ENCODE measurements around the gene AP2A2. TPM values are rescaled to one million over a fixed set of nuclear protein-coding genes. Genes with fewer than 3 reads are reported as not detected.

The AP2A2 gene
- polyA plus RNA-seq, 4 donors = 30.5 to 67.3 (median 45.0) TPM

- 62 to 65% (median 62%) methylated on average over 20 of the region's 20 CpGs for WGBS, 3 donors
- FAIRE-seq (no peak), DNase-seq (no peak)
- no peaks in the 10 kb centered on the region for H3K36me3 ChIP-seq (ENCODE audit: control insufficient read depth in 3 of 3, insufficient read depth in 2 of 3, low read depth in 1 of 3, low read length in 3 of 3)
- no peak overlapping the region for H3K27ac ChIP-seq (ENCODE audit: low read depth in 1 of 3, low read length in 2 of 3)
- no peaks in the 10 kb centered on the region for H3K9me3 ChIP-seq (ENCODE audit: control insufficient read depth in 2 of 2, insufficient read depth in 1 of 2, low read depth in 1 of 2, low read length in 1 of 2)
- H3K27me3 ChIP-seq (ENCODE audit: control insufficient read depth in 3 of 3, insufficient read depth in 3 of 3, low read length in 3 of 3) = no peaks in the 10 kb centered on the region
- H3K4me3 ChIP-seq (ENCODE audit: low read depth in 1 of 3, low read length in 3 of 3) = no peak overlapping the region
- no peaks in the 10 kb centered on the region for H3K4me1 ChIP-seq (ENCODE audit: control insufficient read depth in 3 of 3, insufficient read depth in 2 of 3, low read depth in 1 of 3, low read length in 2 of 3)
Measured at GRCh38 chr11:1030556-1030955, 104.9 kb downstream of the AP2A2 start.

- Histone ChIP-seq H3K36me3 (ENCODE audit: control insufficient read depth in 3 of 3, insufficient read depth in 2 of 3, low read depth in 1 of 3, low read length in 3 of 3) (no peaks in the 10 kb centered on the region), H3K27me3 (ENCODE audit: control insufficient read depth in 3 of 3, insufficient read depth in 3 of 3, low read length in 3 of 3) (no peaks in the 10 kb centered on the region), H3K9me3 (ENCODE audit: control insufficient read depth in 2 of 2, insufficient read depth in 1 of 2, low read depth in 1 of 2, low read length in 1 of 2) (no peaks in the 10 kb centered on the region), H3K4me3 (ENCODE audit: low read depth in 1 of 3, low read length in 3 of 3) (no peak overlapping the region), H3K4me1 (ENCODE audit: control insufficient read depth in 3 of 3, insufficient read depth in 2 of 3, low read depth in 1 of 3, low read length in 2 of 3) (no peaks in the 10 kb centered on the region), H3K27ac (ENCODE audit: low read depth in 1 of 3, low read length in 2 of 3) (no peak overlapping the region)
- FAIRE-seq (no peak), DNase-seq (no peak)
- WGBS, 3 donors = 72 to 80% (median 78%) methylated on average over 26 to 30 of the region's 30 CpGs
Measured at GRCh38 chr11:1031121-1031899, 105.6 kb downstream of the AP2A2 start.

GRCh38 chr11:1032310-1032891 lies 106.7 kb downstream of the AP2A2 start:
- no peak for FAIRE-seq
- DNase-seq = no peak
- H3K4me3 ChIP-seq (ENCODE audit: low read depth in 1 of 3, low read length in 3 of 3) = no peak overlapping the region
- no peak overlapping the region for H3K27ac ChIP-seq (ENCODE audit: low read depth in 1 of 3, low read length in 2 of 3)
- WGBS, 3 donors = 89 to 94% (median 92%) methylated on average over 12 of the region's 12 CpGs
- H3K27me3 ChIP-seq (ENCODE audit: control insufficient read depth in 3 of 3, insufficient read depth in 3 of 3, low read length in 3 of 3) = peaks cover 0 to 5% (median 3%) of the 10 kb centered on the region in 3 donors
- H3K9me3 ChIP-seq (ENCODE audit: control insufficient read depth in 2 of 2, insufficient read depth in 1 of 2, low read depth in 1 of 2, low read length in 1 of 2) = no peaks in the 10 kb centered on the region
- H3K36me3 ChIP-seq (ENCODE audit: control insufficient read depth in 3 of 3, insufficient read depth in 2 of 3, low read depth in 1 of 3, low read length in 3 of 3) = no peaks in the 10 kb centered on the region
- H3K4me1 ChIP-seq (ENCODE audit: control insufficient read depth in 3 of 3, insufficient read depth in 2 of 3, low read depth in 1 of 3, low read length in 2 of 3) = no peaks in the 10 kb centered on the region

GRCh38 chr11:1033016-1033798 lies 107.5 kb downstream of the AP2A2 start:
- no peaks in the 10 kb centered on the region for H3K4me1 ChIP-seq (ENCODE audit: control insufficient read depth in 3 of 3, insufficient read depth in 2 of 3, low read depth in 1 of 3, low read length in 2 of 3)
- H3K27ac ChIP-seq (ENCODE audit: low read depth in 1 of 3, low read length in 2 of 3) = no peak overlapping the region
- 72 to 80% (median 77%) methylated on average over 36 to 38 of the region's 38 CpGs for WGBS, 3 donors
- no peaks in the 10 kb centered on the region for H3K9me3 ChIP-seq (ENCODE audit: control insufficient read depth in 2 of 2, insufficient read depth in 1 of 2, low read depth in 1 of 2, low read length in 1 of 2)
- peaks cover 0 to 5% (median 4%) of the 10 kb centered on the region in 3 donors for H3K27me3 ChIP-seq (ENCODE audit: control insufficient read depth in 3 of 3, insufficient read depth in 3 of 3, low read length in 3 of 3)
- H3K36me3 ChIP-seq (ENCODE audit: control insufficient read depth in 3 of 3, insufficient read depth in 2 of 3, low read depth in 1 of 3, low read length in 3 of 3) = no peaks in the 10 kb centered on the region
- DNase-seq (no peak), FAIRE-seq (no peak)
- no peak overlapping the region for H3K4me3 ChIP-seq (ENCODE audit: low read depth in 1 of 3, low read length in 3 of 3)

- Histone ChIP-seq H3K9me3 (ENCODE audit: control insufficient read depth in 2 of 2, insufficient read depth in 1 of 2, low read depth in 1 of 2, low read length in 1 of 2) (no peaks in the 10 kb centered on the region), H3K4me1 (ENCODE audit: control insufficient read depth in 3 of 3, insufficient read depth in 2 of 3, low read depth in 1 of 3, low read length in 2 of 3) (no peaks in the 10 kb centered on the region), H3K4me3 (ENCODE audit: low read depth in 1 of 3, low read length in 3 of 3) (no peak overlapping the region), H3K36me3 (ENCODE audit: control insufficient read depth in 3 of 3, insufficient read depth in 2 of 3, low read depth in 1 of 3, low read length in 3 of 3) (no peaks in the 10 kb centered on the region), H3K27me3 (ENCODE audit: control insufficient read depth in 3 of 3, insufficient read depth in 3 of 3, low read length in 3 of 3) (peaks cover 0 to 5% (median 4%) of the 10 kb centered on the region in 3 donors), H3K27ac (ENCODE audit: low read depth in 1 of 3, low read length in 2 of 3) (no peak overlapping the region)
- WGBS, 3 donors = 58 to 82% (median 67%) methylated on average over 7 to 8 of the region's 8 CpGs
- FAIRE-seq (no peak), DNase-seq (no peak)
Measured at GRCh38 chr11:1034001-1034400, 108.3 kb downstream of the AP2A2 start.

GRCh38 chr11:1034456-1035295 lies 109.0 kb downstream of the AP2A2 start:
- 61 to 78% (median 62%) methylated on average over 36 to 39 of the region's 39 CpGs for WGBS, 3 donors
- no peak overlapping the region for H3K27ac ChIP-seq (ENCODE audit: low read depth in 1 of 3, low read length in 2 of 3)
- no peaks in the 10 kb centered on the region for H3K9me3 ChIP-seq (ENCODE audit: control insufficient read depth in 2 of 2, insufficient read depth in 1 of 2, low read depth in 1 of 2, low read length in 1 of 2)
- H3K27me3 ChIP-seq (ENCODE audit: control insufficient read depth in 3 of 3, insufficient read depth in 3 of 3, low read length in 3 of 3) = peaks cover 0 to 5% (median 4%) of the 10 kb centered on the region in 3 donors
- no peaks in the 10 kb centered on the region for H3K36me3 ChIP-seq (ENCODE audit: control insufficient read depth in 3 of 3, insufficient read depth in 2 of 3, low read depth in 1 of 3, low read length in 3 of 3)
- no peak overlapping the region for H3K4me3 ChIP-seq (ENCODE audit: low read depth in 1 of 3, low read length in 3 of 3)
- FAIRE-seq = no peak
- no peak for DNase-seq
- H3K4me1 ChIP-seq (ENCODE audit: control insufficient read depth in 3 of 3, insufficient read depth in 2 of 3, low read depth in 1 of 3, low read length in 2 of 3) = no peaks in the 10 kb centered on the region

- Histone ChIP-seq H3K27me3 (ENCODE audit: control insufficient read depth in 3 of 3, insufficient read depth in 3 of 3, low read length in 3 of 3) (peaks cover 0 to 5% (median 4%) of the 10 kb centered on the region in 3 donors), H3K4me1 (ENCODE audit: control insufficient read depth in 3 of 3, insufficient read depth in 2 of 3, low read depth in 1 of 3, low read length in 2 of 3) (no peaks in the 10 kb centered on the region), H3K4me3 (ENCODE audit: low read depth in 1 of 3, low read length in 3 of 3) (no peak overlapping the region), H3K9me3 (ENCODE audit: control insufficient read depth in 2 of 2, insufficient read depth in 1 of 2, low read depth in 1 of 2, low read length in 1 of 2) (no peaks in the 10 kb centered on the region), H3K27ac (ENCODE audit: low read depth in 1 of 3, low read length in 2 of 3) (no peak overlapping the region), H3K36me3 (ENCODE audit: control insufficient read depth in 3 of 3, insufficient read depth in 2 of 3, low read depth in 1 of 3, low read length in 3 of 3) (no peaks in the 10 kb centered on the region)
- FAIRE-seq (no peak), DNase-seq (no peak)
- 77 to 83% (median 80%) methylated on average over 22 to 29 of the region's 29 CpGs for WGBS, 3 donors
Measured at GRCh38 chr11:1035577-1036283, 110.1 kb downstream of the AP2A2 start.

All from small intestine (tissue), 7 donors.